Mammary epithelial cell (primary cell): Measurements from ENCODE around the gene LIPA.

Experiments
- CTCF ChIP-seq, 2 donors: IDR thresholded peaks in 1 of 2; conservative IDR thresholded peaks in 1 of 2; 2 replicates each; pipeline ENCODE4 v1.5.1; 2011 to 2012; ENCODE audit warnings: inconsistent platforms in 2 of 2, low read length in 2 of 2, mild to moderate bottlenecking in 2 of 2, control low read depth in 1 of 2, low read depth in 1 of 2; ENCODE audit not compliant: insufficient read depth in 1 of 2; ENCODE audit errors: extremely low read depth in 1 of 2
- EZH2 ChIP-seq: IDR thresholded peaks from 2 replicates; pipeline ENCODE4 v1.6.1; 2012; ENCODE audit warnings: low read length, inconsistent platforms, borderline replicate concordance

GRCh38 chr10:89242840-89243568 lies 8.6 kb downstream of the LIPA start:
- no peak for TF ChIP-seq CTCF (conservative IDR thresholded peaks at IDR 0.05 in 1 of 2, IDR thresholded peaks at IDR 0.05 in 1 of 2; ENCODE audit: extremely low read depth in 1 of 2, insufficient read depth in 1 of 2, low read depth in 1 of 2, low read length in 2 of 2)
- no peak for TF ChIP-seq EZH2
